Midbrain (tissue), 1 donor: ENCODE results near the gene MED22.
A peak's percentile ranks its signal among the peaks of the same experiment; 100 is the strongest.
"Not testable (repeated sequence)": the region's sequence is repeated elsewhere in the genome, so short reads cannot be mapped to it uniquely, and the experiment has no call there.

Source experiments
- DNase-seq: peaks from one replicate; lab custom pipeline; 2025; lab: John Stamatoyannopoulos, UW

The MED22 gene

GRCh38 chr9:133347985-133348717 lies at the start of gene MED22, which contains the start of gene RPL7A:
TSS of gene MED22 (minus strand) at chr9:133348131. CDS start at chr9:133346662, 1,469 bp downstream.
TSS of gene RPL7A (plus strand) at chr9:133348218. CDS start at chr9:133348244, 26 bp downstream.
- peak; percentile 94 for DNase-seq

DNA sequence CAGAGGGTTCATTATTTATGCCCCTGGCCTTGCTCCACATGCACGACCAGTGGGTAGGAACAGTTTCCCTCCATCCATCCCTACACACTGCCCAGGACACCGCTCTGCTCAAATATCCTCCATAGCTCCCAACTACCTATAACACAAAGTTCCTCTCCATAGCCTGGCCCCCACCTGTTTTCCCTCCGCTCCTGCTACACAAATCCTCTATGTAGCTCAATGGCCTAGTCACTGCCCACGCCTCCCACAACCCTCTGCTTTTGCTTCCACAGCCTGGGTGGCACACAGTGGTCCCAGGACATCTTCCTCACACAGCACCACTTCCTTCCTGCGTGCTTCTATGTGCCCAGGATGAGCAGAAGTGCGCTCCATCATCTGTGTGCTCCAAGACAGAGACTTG lies 49.4 kb upstream of the MED22 start:
- no peak for DNase-seq

DNA sequence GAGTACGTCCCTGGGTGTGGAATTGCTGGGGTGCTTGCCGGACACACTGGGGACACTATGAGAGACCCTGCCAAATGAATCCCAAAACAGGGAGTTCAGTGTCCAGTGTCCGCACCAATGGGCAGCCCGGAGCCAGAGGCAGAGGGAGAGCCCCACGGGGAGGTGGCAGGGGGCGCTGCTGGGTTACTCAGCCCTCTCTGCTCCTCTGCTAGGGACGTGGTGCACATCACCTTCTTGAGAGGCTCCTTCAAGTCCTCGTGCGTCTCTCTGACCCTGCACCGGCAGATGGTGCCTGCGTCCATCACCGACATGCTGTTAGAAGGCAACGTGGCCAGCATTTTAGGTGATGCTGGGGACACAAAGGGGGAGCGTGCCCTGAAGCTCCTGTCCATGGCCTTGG lies 49.0 kb upstream of the MED22 start:
- DNase-seq, result no peak

DNA sequence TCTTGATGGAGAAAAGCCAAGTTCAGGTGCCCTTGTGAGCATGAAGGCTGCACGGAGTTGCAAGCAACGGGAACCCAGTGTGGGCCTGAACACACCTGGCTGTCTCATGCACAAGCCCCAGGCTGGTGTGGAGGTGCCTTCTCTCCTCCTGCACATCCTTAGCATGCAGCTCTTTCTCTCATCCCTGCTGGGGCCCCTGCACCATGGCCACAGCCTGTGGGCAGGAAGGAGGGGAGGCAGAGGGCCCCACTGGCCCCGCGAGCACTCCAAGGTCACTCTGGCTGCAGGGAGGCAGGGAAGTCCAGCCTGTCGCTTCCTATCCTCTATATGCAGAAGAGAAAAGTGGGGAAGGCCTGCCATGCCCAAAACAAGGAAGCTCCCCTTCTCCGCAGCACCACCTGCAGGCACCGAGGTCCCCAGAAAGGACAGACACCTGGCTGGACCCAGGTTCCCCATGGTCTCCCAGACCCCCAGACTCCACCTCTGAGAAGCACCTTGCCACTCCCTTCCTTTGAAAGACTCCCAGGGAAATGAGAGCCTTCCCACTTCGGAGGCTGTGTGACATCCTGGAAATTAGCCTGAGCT lies 46.8 kb upstream of the MED22 start:
- no peak for DNase-seq

DNA sequence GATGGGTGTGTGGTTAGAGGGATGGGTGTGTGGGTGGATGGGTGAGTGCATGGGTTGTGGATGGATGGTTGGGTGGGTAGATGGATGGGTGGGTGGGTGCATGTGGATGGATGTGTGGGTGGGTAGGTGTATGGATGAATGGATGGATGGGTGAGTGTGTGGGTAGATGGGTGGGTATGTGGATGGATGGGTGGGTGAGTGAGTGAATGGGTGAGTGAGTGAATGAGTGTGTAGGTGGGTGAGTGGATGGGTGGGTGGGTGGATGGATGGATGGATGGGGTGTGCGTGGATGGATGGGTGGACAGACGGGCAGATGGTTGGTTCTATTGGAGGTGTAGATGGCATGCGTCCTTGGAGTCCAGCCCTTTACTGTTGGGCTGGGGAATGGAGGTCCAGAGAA lies 45.5 kb upstream of the MED22 start:
- DNase-seq, result no peak

- DNase-seq, result not testable (repeated sequence)
Measured at GRCh38 chr9:133392308-133392707, 44.4 kb upstream of the MED22 start.

DNA sequence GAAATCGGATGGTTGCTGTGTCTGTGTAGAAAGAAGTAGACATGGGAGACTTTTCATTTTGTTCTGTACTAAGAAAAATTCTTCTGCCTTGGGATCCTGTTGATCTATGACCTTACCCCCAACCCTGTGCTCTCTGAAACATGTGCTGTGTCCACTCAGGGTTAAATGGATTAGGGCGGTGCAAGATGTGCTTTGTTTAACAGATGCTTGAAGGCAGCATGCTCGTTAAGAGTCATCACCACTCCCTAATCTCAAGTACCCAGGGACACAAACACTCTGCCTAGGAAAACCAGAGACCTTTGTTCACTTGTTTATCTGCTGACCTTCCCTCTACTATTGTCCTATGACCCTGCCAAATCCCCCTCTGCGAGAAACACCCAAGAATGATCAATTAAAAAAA lies 43.5 kb upstream of the MED22 start:
- DNase-seq, result not testable (repeated sequence)

DNA sequence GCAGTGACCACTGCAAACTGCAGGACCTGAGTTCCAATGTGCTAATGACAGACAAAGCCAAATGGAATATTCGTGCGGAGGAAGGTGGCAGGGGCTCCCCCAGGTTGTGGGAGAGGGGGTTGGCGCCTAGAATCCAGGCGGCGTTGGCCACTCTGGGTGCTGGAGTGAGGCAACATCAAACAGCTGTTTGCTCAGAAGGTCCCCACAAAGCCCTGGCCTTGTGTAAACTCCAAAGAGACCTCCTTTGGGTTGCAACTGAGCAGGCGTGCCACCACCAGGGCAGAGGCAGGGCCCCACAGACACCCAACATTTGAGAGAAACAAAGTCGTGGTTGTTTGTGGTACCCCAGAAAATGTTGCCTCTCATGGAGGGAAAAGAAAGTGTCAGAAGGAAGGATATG lies 42.8 kb upstream of the MED22 start:
- DNase-seq, result no peak

GRCh38 chr9:133389562-133389961 lies 41.6 kb upstream of the MED22 start:
- no peak for DNase-seq

DNA sequence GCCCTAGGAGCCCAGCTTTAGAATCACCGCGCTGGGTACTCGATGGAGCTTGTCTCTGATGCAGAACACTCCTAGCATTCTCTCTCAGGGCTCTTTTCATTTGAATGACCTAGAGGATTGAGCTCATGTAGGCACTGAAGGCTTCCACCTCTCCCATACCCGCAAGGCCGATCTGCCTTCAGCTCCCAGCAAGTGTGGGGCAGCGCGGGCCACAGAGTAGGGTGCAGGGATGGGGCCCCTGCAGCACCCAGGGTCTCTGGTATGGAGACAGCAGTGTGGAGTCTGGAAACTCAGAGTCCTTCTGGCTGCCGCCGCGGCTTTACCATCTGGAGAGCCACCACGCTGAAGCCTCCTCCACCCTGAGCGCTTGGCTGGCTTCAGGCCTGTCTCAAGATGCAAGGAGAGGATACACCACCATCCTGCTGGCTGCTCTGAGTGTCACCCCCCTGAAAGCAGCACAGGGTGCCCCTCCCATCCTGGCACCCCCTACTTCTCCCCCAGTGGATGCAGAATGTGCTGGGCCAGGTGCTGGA lies 41.2 kb upstream of the MED22 start:
- DNase-seq, result no peak

GRCh38 chr9:133387680-133388079 lies 39.7 kb upstream of the MED22 start:
- DNase-seq, result no peak

- no peak for DNase-seq
Measured at GRCh38 chr9:133386338-133386737, 38.4 kb upstream of the MED22 start.

GRCh38 chr9:133385452-133385851 lies 37.5 kb upstream of the MED22 start:
- DNase-seq, result no peak

- DNase-seq, result no peak
Measured at GRCh38 chr9:133384736-133385321, 36.9 kb upstream of the MED22 start.

GRCh38 chr9:133383438-133383837 lies 35.5 kb upstream of the MED22 start:
- DNase-seq, result no peak

- DNase-seq, result no peak
Measured at GRCh38 chr9:133382507-133383141, 34.7 kb upstream of the MED22 start.

DNA sequence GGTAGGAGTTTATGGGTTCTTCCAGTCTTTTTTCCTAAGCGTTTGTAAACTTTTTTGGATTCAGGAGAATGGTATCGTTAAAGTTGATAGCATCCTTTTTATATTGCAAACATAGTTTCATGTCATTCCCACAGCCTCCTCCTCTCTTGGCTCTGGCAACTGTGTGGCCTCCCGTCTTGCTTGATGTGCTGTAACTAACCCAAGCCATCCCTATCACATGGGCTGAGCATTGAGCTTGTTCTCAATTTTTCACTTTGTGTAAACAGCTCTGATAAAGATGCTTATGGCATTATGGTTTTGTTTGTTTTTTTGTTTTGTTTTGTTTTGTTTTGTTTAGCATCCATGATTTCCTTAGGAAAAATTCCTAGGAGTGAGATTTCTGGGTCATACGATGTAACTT lies 32.8 kb upstream of the MED22 start:
- DNase-seq, result no peak

GRCh38 chr9:133379153-133380086 lies 31.5 kb upstream of the MED22 start:
- DNase-seq, result peak; percentile 28

GRCh38 chr9:133378408-133378962 lies 30.6 kb upstream of the MED22 start:
- DNase-seq, result no peak

- DNase-seq, result no peak
Measured at GRCh38 chr9:133377721-133378216, 29.8 kb upstream of the MED22 start.

DNA sequence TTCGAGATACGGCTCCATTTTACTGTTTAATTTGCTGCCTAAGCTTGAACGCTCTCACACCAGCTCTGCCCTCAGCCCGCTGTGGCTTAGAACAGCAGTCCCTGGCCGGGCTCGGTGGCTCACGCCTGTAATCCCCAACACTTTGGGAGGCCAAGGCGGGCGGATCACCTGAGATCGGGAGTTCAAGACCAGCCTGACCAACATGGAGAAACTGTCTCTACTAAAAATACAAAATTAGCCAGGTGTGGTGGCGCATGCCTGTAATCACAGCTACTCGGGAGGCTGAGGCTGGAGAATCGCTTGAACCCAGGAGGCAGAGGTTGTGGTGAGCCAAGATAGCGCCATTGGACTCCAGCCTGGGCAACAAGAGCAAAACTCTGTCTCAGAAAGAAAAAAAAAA lies 29.3 kb upstream of the MED22 start:
- DNase-seq, result not testable (repeated sequence)
